Neural cell (in vitro differentiated cells): Measurements from ENCODE around the gene CCDC27. TPM values are rescaled to one million over a fixed set of nuclear protein-coding genes. Genes with fewer than 3 reads are reported as not detected.

Experiments used
- H2AFZ ChIP-seq: fragments of 200-600, 300-800 bp; sonication (generic), shearing (Covaris generic); 2 replicates; pipeline ENCODE4 v1.6.0; 2014; ENCODE audit warnings: low read depth, mild to moderate bottlenecking, antibody characterized with exemption, low read length, moderate library complexity
- H3F3A ChIP-seq: fragments of 200-600 bp; shearing (Covaris generic); 2 replicates; pipeline ENCODE4 v1.6.1; 2016; ENCODE audit warnings: mild to moderate bottlenecking, moderate library complexity, mixed read lengths, antibody characterized with exemption, low read length; ENCODE audit not compliant: insufficient read depth, poor library complexity, severe bottlenecking
- H3K27ac ChIP-seq: fragments of 200-600, 300-800 bp; sonication (generic), shearing (Covaris generic); 2 replicates; pipeline ENCODE4 v1.5.1; 2014; ENCODE audit warnings: mild to moderate bottlenecking, low read length, moderate library complexity
- H3K27me3 ChIP-seq: fragments of 300-800, 200-600 bp; sonication (generic), shearing (Covaris generic); 2 replicates; pipeline ENCODE4 v1.6.0; 2014; ENCODE audit warnings: mild to moderate bottlenecking, low read depth, low read length, moderate library complexity; ENCODE audit not compliant: insufficient read depth
- H3K36me3 ChIP-seq: fragments of 300-800, 200-600 bp; sonication (generic), shearing (Covaris generic); 2 replicates; pipeline ENCODE4 v1.5.1; 2014; ENCODE audit warnings: mild to moderate bottlenecking, antibody characterized with exemption, low read length, moderate library complexity; ENCODE audit not compliant: insufficient read depth
- H3K4me2 ChIP-seq: fragments of 300-800, 200-600 bp; sonication (generic), shearing (Covaris generic); 2 replicates; pipeline ENCODE4 v1.6.0; 2014; ENCODE audit warnings: mild to moderate bottlenecking, low read length
- H3K4me3 ChIP-seq: fragments of 300-800, 200-600 bp; sonication (generic), shearing (Covaris generic); 2 replicates; pipeline ENCODE4 v1.5.1; 2014; ENCODE audit warnings: mild to moderate bottlenecking, low read length, moderate library complexity
- H3K79me2 ChIP-seq: fragments of 200-600 bp; shearing (Covaris generic); replicated peaks from 2 replicates; pipeline ENCODE4 v1.6.0; 2014; ENCODE audit warnings: mild to moderate bottlenecking, low read length, moderate library complexity; ENCODE audit not compliant: insufficient read depth
- H3K9ac ChIP-seq: fragments of 300-800, 200-600 bp; sonication (generic), shearing (Covaris generic); 2 replicates; pipeline ENCODE4 v1.6.1; 2016; ENCODE audit warnings: mild to moderate bottlenecking, low read length, mixed read lengths
- H3K9me2 ChIP-seq: fragments of 200-600 bp; shearing (Covaris generic); 2 replicates; pipeline ENCODE4 v1.6.1; 2016; ENCODE audit warnings: mild to moderate bottlenecking, low read length, mixed read lengths; ENCODE audit not compliant: insufficient read depth
- H3K9me3 ChIP-seq: fragments of 200-600, 300-800 bp; sonication (generic), shearing (Covaris generic); 2 replicates; pipeline ENCODE4 v1.6.1; 2016; ENCODE audit warnings: mild to moderate bottlenecking, mixed run types, low read length, moderate library complexity, mixed read lengths
- H4K20me1 ChIP-seq: fragments of 200-600 bp; shearing (Covaris generic); 2 replicates; pipeline ENCODE4 v1.6.1; 2016; ENCODE audit warnings: mild to moderate bottlenecking, mixed run types; ENCODE audit not compliant: insufficient read depth
- EP300 ChIP-seq: fragments of 450-650 bp; conservative IDR thresholded peaks from 2 replicates; pipeline ENCODE4 v1.6.1; 2014; ENCODE audit warnings: antibody characterized with exemption, mild to moderate bottlenecking, moderate library complexity; ENCODE audit not compliant: poor library complexity, severe bottlenecking
- EZH2 ChIP-seq: fragments of 200-600, 300-800 bp; shearing (Covaris generic), sonication (generic); IDR thresholded peaks from 2 replicates; pipeline ENCODE4 v1.6.1; 2014; ENCODE audit warnings: antibody characterized with exemption, low read length, borderline replicate concordance, mild to moderate bottlenecking; ENCODE audit not compliant: insufficient read depth, poor library complexity, severe bottlenecking
- MXI1 ChIP-seq: fragments of 450-650 bp; conservative IDR thresholded peaks from 2 replicates; pipeline ENCODE4 v1.6.1; 2014; ENCODE audit warnings: antibody characterized with exemption, mild to moderate bottlenecking; ENCODE audit not compliant: poor library complexity, severe bottlenecking
- POLR2AphosphoS5 ChIP-seq: IDR thresholded peaks from 2 replicates; pipeline ENCODE4 v1.6.1; 2012
- RAD21 ChIP-seq: fragments of 450-650 bp; conservative IDR thresholded peaks from 2 replicates; pipeline ENCODE4 v1.6.1; 2014; ENCODE audit warnings: antibody characterized with exemption, mild to moderate bottlenecking, moderate library complexity
- SMC3 ChIP-seq: fragments of 450-650 bp; conservative IDR thresholded peaks from 2 replicates; pipeline ENCODE4 v1.6.1; 2014; ENCODE audit warnings: antibody characterized with exemption, mild to moderate bottlenecking, moderate library complexity; ENCODE audit not compliant: poor library complexity
- TAF1 ChIP-seq: IDR thresholded peaks from 2 replicates; pipeline ENCODE4 v1.6.1; 2012; ENCODE audit warnings: low read depth
- polyA plus RNA-seq: library from polyadenylated mRNA; depleted of rRNA; stranded (reverse); fragments of >200 nt; gene quantifications from 2 replicates; pipeline ENCODE4 v1.2.3, GENCODE V29; 2014
- TF ChIP-seq, protein P1 (sequence below): fragments of 450-650 bp; IDR thresholded peaks from 2 replicates; pipeline ENCODE4 v1.5.1; 2014; ENCODE audit warnings: antibody characterized with exemption, mild to moderate bottlenecking, moderate library complexity; ENCODE audit not compliant: poor library complexity, severe bottlenecking
- TF ChIP-seq, protein P2 (sequence below): IDR thresholded peaks from 2 replicates; pipeline ENCODE4 v1.6.1; 2012; ENCODE audit warnings: borderline replicate concordance

The CCDC27 gene
- polyA plus RNA-seq, 1 donor from 2014 or later, result not detected

- TF ChIP-seq POLR2AphosphoS5, result no peak
- TF ChIP-seq RAD21, result no peak
- TF ChIP-seq EP300, result no peak
- no peak for TF ChIP-seq TAF1
- TF ChIP-seq, protein P1, sequence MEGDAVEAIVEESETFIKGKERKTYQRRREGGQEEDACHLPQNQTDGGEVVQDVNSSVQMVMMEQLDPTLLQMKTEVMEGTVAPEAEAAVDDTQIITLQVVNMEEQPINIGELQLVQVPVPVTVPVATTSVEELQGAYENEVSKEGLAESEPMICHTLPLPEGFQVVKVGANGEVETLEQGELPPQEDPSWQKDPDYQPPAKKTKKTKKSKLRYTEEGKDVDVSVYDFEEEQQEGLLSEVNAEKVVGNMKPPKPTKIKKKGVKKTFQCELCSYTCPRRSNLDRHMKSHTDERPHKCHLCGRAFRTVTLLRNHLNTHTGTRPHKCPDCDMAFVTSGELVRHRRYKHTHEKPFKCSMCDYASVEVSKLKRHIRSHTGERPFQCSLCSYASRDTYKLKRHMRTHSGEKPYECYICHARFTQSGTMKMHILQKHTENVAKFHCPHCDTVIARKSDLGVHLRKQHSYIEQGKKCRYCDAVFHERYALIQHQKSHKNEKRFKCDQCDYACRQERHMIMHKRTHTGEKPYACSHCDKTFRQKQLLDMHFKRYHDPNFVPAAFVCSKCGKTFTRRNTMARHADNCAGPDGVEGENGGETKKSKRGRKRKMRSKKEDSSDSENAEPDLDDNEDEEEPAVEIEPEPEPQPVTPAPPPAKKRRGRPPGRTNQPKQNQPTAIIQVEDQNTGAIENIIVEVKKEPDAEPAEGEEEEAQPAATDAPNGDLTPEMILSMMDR, result no peak
- TF ChIP-seq, protein P2, sequence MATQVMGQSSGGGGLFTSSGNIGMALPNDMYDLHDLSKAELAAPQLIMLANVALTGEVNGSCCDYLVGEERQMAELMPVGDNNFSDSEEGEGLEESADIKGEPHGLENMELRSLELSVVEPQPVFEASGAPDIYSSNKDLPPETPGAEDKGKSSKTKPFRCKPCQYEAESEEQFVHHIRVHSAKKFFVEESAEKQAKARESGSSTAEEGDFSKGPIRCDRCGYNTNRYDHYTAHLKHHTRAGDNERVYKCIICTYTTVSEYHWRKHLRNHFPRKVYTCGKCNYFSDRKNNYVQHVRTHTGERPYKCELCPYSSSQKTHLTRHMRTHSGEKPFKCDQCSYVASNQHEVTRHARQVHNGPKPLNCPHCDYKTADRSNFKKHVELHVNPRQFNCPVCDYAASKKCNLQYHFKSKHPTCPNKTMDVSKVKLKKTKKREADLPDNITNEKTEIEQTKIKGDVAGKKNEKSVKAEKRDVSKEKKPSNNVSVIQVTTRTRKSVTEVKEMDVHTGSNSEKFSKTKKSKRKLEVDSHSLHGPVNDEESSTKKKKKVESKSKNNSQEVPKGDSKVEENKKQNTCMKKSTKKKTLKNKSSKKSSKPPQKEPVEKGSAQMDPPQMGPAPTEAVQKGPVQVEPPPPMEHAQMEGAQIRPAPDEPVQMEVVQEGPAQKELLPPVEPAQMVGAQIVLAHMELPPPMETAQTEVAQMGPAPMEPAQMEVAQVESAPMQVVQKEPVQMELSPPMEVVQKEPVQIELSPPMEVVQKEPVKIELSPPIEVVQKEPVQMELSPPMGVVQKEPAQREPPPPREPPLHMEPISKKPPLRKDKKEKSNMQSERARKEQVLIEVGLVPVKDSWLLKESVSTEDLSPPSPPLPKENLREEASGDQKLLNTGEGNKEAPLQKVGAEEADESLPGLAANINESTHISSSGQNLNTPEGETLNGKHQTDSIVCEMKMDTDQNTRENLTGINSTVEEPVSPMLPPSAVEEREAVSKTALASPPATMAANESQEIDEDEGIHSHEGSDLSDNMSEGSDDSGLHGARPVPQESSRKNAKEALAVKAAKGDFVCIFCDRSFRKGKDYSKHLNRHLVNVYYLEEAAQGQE, result no peak
- TF ChIP-seq MXI1, result no peak
- no peaks in the 10 kb centered on the region for H3F3A ChIP-seq
- no peaks in the 10 kb centered on the region for H3K36me3 ChIP-seq
- H2AFZ ChIP-seq, result no peak overlapping the region
- no peaks in the 10 kb centered on the region for H3K27me3 ChIP-seq
- H3K9ac ChIP-seq, result no peak overlapping the region
- peak overlapping the region; percentile 91 for H3K4me3 ChIP-seq
- H3K27ac ChIP-seq, result no peak overlapping the region
- H3K4me2 ChIP-seq, result no peak overlapping the region
- H3K79me2 ChIP-seq, result peaks cover 5% of the 10 kb centered on the region
- H4K20me1 ChIP-seq, result no peaks in the 10 kb centered on the region
- no peaks in the 10 kb centered on the region for H3K9me2 ChIP-seq
- no peaks in the 10 kb centered on the region for H3K9me3 ChIP-seq
Observed at GRCh38 chr1:3744646-3745045, 7.6 kb upstream of the CCDC27 start.

- no peak overlapping the region for H3K9ac ChIP-seq
- no peak overlapping the region for H3K27ac ChIP-seq
- no peaks in the 10 kb centered on the region for H3K9me2 ChIP-seq
- H4K20me1 ChIP-seq, result no peaks in the 10 kb centered on the region
- no peaks in the 10 kb centered on the region for H3K36me3 ChIP-seq
- no peaks in the 10 kb centered on the region for H3F3A ChIP-seq
- H3K79me2 ChIP-seq, result peaks cover 5% of the 10 kb centered on the region
- H3K4me3 ChIP-seq, result peak overlapping the region; percentile 91
- no peak overlapping the region for H3K4me2 ChIP-seq
- TF ChIP-seq POLR2AphosphoS5, result no peak
- no peak for TF ChIP-seq MXI1
- TF ChIP-seq, protein P2, result no peak
- TF ChIP-seq EP300, result no peak
- TF ChIP-seq EZH2, result no peak
- TF ChIP-seq SMC3, result no peak
- TF ChIP-seq, protein P1, result no peak
- no peak for TF ChIP-seq RAD21
- no peak for TF ChIP-seq TAF1
- no peaks in the 10 kb centered on the region for H3K9me3 ChIP-seq
- no peak overlapping the region for H2AFZ ChIP-seq
- no peaks in the 10 kb centered on the region for H3K27me3 ChIP-seq
Observed at GRCh38 chr1:3745071-3745470, 7.2 kb upstream of the CCDC27 start.
